Kasumi-1 (cell line): ENCODE measurements around the gene RASAL2.
"Not testable (repeated sequence)": the region's sequence is repeated elsewhere in the genome, so short reads cannot be mapped to it uniquely, and the experiment has no call there.

Experiments
- DNase-seq, 2 experiments: peaks; one replicate each; lab custom pipeline; 2025; lab: John Stamatoyannopoulos, UW

RASAL2 gene

DNA sequence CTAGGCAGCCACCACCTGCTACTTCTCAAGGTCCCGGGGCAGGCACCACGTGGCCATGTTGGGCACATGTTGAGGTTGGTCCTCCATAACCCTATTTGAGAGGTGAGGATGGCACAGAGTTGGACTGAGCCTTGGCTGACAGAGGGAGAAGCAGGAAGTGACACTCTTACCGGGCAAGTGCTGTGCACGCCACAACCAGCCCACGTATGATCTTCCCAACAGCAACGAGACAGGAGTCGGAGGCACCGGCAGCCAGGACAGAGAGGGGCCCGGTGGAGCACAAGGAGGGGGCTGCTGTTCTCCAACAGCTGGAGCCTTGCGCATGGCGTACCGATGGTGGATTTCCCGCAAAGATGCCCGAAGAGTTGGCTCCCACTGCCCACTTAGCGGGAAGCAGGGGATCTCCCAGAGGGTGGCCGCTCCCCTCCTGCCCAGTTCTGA lies 399.4 kb downstream of the RASAL2 start:
- DNase-seq = no peak

DNA sequence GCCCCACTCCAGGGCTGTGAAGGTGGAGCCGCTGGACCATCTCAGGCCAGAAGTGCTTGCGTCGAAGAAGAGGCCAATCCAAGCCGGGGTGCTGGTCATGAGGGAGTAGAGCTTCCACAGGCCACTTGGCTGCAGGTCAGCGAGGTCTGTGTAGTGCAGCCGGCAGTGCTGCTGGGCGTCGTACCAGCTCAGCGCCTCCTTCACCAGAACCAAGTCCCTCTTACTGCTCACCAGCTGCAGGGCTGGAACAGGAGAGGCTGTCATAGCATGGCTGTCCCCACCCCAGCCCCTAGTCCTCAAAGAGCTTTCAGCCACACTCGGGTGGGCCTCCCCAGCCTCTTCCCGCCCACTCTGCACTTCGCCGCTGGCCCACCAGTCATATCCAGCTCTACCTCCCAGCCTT lies 400.7 kb downstream of the RASAL2 start:
- DNase-seq = no peak

DNA sequence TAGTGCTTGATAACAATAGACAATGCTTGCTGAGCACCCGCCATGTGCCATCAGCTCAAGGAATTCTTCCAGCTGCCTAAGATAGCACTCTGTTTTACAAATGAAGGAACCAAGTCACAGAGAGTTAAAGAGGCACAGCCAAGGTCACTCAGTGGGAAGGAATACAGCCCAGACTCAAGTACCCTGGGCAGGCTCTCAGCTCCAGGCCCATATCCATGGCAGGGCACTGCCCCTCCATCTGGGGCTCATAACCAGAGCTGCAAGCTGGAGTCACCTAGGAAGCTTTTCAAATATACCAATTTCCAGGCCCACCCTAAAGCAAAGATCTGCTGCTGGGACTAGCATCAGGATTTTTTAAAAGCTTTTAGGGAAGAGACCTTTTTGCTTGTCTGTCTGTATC lies 401.3 kb downstream of the RASAL2 start:
- no peak for DNase-seq

DNA sequence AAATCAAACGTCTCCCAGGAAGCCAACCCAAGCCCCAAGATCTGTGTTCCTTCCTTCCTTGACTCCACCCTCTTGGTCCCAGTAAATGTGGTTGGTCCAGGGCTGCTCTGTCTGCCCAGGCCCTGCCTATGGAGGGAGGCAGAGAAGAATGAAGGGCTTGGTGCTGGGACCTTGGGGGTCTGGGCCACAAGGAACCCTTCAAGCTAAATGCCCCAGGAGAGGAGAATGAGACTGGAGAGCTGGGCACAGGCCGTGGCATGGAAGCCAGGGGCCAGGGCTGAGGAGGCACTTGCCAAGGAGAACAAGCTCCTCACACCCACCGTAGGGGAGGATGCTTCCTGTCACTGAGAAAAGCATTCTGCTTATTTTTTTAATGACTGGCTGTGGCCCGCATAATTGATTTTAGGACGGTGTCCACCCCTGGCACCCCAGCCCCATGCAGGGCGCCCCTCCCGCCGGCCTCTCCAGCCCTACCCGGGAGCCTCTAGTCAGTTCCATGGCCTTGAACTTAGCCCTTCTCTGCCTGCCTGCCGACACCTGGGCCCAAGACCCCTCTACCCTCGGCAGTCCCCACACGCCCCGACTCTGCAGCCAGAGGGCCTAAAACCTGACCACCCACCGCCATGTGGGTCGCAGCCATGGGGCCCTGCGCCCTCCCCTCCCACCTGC lies 402.0 kb downstream of the RASAL2 start:
- no peak for DNase-seq

DNA sequence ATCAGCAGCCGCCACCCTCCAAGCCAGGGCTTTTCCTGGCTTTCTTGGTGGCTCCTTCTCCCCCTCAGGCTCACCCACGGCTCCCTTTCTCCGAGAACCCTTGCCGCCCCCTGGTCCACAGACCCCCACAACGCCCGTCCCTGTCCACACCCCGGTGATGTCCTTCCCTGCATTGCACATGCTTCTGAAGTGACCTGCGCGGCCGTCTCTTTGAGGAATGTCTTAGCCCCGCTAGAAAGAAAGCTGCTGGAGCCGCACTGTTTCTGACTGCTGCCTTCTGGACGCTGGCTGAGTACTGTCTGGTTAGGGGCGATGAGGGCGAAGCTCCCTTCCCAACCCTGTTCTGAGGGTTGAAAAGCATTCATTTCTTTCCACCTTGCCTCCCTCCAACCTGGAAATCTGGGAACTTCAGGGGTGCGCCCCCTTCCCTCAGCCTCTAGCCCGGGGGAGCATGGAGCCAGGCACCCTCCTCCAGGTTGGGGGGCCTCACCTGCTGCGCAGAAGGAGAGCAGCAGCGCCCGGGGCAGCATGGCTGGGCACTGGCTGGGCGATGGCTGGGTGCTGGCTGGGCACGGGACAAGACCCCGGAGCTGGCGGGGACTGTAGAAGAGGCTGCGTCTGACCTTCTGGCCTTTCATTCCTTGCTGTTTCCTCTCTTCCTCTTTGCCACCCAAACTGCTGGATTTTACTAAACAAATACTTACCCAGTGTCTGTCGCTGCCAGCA lies 402.7 kb downstream of the RASAL2 start, which contains the start of gene CLEC20A:
Gene CLEC20A, minus strand, starts transcription at position 555 of the 726 bp plus-strand sequence. Its CDS starts 25 bp downstream, at position 530.
- DNase-seq = no peak

DNA sequence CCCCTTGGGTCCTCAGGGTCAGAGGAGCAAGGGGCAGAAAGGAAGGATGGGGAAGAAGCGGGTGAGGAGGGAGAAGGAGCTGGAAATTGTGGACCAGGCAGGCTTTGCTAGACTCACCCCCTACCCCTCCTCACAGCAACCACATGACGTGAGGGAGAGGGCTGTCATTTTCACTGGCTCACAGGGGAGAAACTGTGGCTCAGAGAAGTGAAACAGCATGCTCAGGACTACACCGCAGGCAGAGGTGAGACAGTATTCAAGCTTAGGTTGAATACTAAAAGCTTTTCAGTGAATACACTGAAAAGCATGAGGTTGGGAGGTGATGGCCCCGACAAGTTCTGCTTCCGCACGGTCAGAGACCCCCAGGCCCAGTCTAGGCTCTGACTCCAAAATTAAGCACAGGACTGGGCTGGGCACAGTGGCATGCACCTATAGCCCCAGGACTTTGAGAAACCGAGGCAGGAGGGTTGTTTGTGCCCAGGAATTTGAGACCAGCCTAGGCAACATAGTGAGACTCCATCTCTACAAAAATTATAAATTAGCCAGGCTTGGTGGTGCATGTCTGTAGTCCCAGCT lies 404.1 kb downstream of the RASAL2 start:
- DNase-seq = no peak

DNA sequence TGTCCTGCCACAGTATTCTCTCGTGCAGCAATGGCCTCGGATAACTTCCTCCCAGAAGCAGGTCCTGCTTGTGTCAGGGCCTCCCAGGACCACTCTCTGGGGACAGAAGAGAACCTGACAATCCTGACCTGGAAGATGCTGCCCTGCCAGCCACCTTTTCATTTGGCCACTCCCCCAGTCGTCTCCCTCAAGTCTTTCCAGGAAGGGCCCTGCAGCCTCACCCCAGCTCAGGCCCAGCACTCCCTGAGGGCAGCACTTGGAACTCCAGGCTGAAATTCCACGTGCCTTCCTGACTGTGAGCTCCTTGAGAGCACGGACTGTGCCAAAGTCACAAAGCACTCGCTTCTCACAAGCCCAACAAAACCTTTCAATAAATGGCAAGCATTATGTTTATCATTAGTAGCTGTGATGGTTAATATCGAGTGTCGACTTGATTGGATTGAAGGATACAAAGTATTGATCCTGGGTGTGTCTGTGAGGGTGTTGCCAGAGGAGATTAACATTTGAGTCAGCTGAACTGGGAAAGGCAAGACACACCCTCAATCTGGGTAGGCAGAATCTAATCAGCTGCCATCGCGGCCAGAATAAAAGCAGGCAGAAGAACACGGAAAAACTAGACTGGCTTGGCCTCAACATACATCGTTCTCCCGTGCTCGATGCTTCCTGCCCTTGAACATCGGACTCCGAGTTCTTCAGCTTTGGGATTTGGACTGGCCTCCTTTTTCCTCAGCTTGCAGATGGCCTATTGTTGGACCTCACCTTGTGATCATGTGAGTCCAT lies 405.2 kb downstream of the RASAL2 start:
- no peak for DNase-seq

DNA sequence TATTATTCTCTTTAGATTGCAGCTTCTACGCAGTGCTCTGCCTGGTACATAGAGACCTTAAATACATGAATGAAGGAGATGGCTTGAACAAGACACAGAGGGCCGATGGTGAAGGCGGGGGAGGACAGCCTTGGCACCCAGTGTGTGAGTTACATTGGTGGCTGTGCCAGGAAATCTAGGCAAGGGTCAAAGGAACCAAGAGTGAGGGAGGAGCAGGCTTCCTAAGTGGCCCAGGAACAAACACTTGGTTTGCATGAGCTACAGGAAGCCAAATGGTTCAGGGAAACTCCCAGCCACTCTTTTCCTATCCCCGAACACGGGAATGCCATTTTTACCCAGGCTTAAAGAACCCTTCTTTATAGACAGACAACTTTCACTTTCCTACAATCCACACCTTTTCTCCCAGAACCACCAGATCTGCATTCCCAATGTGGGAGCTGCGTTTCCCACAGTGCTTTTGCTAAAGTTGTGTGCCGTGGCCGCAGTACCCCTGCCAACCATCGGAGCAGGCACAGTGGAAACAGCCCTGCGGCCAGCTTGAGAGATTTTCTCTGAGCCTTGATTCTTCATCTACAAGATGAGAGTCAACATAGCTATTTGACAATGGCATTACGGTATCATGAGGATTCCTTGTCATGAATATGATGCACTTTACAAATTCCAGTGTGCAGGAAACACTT lies 406.3 kb downstream of the RASAL2 start:
- DNase-seq = no peak

DNA sequence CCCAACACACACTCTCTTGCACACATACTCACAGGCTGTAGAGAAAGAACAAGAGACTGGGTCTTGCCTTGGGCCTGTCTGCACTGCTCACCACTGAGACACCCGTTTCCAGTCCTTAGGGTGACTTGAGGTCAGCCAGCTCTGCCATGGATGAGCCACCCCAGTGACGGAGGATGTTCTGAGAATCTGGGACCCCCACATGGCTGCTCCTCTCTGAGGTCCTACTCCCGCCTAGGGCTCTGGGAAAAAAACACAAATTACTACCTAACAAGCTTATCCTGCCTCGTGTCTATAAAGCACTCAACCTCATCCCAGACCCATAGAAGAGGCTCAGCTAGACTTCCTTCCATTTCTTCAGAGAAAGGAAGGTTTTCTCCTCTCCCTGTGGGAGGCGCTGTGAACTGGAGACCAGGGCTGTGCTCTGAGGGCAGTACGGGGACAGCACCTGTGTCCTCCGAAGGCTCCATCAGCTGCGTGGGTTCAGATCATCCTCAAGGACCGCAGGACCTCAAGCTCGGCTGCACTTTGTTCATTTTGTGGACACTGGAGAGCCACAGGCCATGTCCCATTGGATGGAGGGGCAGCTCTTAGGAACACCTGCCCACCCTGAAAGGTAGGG lies 407.1 kb downstream of the RASAL2 start:
- no peak for DNase-seq

DNA sequence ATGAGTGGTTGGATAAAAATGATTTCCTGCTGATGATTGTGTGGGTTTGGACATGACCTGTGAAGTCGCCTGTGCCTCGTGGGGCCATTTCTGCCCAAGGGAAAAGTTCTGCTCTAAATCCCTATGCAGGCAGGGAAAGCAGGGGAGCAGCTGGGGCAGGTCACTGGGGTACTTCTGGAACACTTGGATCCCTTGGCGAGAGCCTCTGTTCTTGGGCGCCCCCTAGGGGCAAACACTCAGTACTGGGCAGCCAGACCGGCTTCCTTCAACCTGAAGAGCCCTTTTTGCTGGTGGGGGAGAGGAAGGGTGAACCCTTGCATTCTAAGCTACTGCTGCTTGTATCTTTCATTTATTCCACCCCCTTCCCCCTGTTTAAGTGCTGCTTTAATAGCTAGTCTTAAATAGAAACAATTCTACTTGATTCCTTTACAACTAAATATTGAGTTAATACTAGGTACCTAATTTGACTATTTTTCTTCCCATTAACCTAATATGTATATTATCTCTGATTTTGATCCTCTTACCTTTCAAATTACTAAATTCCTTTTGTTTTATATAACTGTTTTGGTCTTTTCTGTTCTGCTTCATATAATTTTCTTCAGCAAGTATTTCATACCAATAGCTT lies 407.9 kb downstream of the RASAL2 start:
- peak; percentile 47 to 75 for DNase-seq

DNA sequence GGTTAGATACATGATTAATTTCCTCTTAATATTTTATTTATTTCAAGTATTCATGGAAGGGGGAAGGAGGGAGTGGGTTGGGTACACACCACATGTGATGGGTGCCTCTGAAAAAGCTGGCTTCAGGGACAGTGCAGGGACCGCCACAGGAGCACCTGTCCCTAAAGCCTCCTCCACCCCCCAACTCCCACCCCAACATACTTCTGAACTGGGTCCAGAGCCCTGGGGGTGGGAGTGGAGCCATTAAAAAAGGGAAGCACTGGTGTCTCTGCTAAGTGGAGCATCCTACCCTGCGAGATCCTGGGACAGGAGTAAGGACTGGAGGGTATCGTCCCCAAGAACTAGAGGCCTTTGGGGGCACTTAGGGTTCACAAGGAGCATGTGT lies 408.4 kb downstream of the RASAL2 start:
- DNase-seq = no peak

DNA sequence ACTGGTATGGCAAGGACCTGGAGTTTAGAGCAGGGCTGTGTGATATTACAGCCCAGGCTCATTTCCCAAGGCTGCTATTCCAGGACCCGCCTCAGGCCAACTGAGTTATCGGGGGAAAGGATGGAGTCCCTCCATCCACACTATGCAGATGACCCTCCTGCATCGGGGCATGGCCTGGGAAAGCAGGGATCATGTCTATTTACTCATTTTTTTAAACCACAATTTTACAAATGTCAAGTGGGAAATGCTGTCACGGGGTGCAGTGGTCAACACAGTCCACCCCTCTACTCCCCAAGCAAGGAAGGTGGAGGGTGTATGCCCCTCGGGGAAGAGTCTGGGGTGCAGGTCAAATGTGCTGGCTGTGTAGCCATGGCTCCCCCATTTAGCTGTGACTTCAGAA lies 409.0 kb downstream of the RASAL2 start:
- DNase-seq = no peak

DNA sequence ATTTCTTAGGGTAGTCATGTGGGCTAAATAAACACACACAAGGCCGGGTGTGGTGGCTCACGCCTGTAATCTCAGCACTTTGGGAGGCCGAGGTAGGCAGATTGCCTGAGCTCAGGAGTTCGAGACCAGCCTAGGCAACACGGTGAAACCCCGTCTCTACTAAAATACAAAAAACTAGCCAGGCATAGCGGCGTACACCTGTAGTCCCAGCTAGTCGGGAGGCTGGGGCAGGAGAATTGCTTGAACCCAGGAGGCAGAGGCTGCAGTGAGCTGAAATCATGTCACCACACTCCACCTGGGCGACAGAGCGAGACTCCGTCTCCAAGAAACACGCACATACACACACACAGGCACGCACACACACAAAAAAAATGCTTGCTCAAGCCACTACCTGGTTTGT lies 409.4 kb downstream of the RASAL2 start:
- not testable (repeated sequence) for DNase-seq

DNA sequence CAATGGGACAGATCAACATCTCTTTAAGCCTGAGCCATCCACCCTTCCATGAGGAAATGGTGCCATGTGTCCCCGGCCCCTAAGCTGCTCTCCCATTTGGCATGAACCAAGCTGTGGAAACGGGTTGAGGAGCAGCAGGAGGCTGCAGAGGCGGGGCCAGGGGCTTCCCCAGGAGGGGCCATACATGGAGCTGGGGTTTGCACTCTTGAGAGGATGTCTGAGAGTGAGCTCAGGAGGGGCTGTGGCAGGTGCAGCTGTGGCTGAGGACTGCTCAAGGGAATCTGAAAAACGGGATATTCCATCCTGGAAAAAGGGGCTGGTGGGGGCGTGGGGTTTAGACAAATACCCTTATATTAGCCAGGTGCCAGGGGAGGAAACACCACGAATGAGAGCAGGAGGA lies 409.9 kb downstream of the RASAL2 start:
- no peak for DNase-seq

DNA sequence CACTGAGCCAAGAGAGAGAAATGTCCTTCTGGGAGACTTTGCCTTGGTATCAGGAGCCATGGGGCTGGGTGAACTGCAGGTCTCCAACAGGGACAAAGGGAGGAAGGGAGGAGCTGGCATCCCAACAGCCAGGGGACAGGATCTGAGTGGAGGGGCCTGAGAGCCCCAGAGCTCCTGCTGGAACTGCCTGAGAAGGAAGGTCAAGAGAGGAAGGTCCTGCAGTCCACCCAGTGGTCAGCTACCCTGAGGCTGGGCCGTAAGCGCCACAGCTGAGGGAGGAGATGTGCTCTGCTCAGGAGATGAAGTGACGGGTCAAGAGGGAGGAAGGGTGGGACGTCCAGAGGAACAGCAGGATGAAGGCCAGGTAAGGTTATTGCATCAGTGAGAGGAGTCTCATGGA lies 410.4 kb downstream of the RASAL2 start:
- DNase-seq = no peak

DNA sequence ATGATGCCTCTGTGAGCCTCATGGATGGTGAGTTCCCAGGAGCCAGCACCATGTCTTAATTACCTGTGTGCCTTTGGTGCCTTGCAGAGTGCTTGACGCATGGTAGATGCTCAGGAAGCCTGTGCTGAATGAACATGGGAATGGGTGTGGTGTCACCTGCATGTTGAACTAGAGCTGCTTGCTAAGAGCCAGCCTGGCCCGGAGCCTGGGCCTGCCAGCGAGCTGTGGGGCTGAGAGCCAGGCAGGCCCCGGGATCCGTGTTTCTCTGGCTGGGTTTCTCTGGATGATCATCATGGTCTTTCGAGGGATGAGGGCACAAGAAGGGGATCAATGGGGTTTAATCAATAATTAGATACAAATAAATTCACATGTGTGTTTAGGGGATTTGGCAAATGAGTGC lies 412.3 kb downstream of the RASAL2 start:
- no peak for DNase-seq

DNA sequence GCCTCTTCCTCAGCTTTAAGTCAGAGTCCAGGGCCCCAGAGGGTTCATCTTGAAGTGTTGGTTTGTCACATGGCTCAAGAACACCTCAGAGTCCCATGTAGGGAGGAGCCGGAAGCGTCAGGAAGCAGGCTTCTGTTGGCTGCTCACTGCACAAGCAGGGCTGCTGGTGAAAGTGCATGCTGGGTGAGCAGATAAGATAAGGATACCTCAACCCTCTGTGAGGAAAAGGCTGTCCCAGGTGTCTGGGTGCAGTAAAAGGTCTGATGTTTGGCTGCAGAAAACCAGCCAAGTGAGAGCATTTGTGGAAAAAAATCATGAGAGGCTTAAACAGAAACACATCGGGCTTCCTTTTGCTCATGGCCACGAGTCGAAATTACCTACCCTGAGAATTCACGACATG lies 412.8 kb downstream of the RASAL2 start:
- DNase-seq = no peak

DNA sequence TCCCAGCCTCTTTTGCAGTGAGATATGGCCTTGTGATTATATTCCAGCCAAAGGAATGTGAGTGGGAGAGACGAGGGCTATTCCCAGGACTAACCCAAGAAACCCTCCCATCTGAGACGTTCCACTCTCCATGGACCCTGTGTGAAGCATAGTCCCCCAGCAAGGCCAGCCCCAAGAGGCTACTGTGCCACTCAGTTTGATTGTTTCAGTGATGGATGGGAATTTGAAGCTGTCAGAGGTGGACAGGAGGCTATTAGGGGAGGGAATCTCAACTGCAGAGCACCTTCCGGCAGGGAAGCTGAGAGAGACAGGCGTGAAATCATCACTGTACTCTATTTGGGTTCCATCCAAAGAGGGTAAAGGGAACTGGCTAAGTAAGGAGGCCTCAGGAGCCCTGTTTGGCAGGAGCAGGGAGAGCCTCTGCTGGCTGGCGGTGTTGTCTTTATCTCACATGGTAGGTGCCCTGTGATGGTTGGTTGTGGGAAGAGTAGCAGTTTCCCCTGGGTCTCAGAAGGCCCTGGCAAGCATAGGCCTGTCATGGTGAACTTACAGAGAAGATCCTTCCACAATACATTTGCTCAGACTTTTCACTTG lies 415.6 kb downstream of the RASAL2 start:
- DNase-seq = no peak

DNA sequence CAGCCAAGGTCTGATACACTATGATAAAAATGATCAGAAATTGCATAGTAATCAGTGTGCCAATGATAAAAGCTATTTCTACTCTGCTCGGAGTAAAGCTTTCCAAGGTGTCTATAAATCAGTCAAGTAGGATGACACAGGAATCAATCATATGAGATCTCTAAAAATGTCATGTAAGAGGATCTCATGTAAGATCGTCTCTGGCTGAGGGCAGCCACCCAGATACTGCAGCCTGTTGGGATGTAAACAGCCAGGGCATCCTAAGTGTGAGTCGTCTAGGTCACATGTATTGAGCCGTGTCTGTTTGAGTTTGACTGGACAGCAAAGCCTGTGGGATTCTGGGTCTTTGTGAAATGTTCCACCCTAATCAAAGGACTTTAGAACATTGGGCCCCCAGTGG lies 416.3 kb downstream of the RASAL2 start:
- no peak for DNase-seq

DNA sequence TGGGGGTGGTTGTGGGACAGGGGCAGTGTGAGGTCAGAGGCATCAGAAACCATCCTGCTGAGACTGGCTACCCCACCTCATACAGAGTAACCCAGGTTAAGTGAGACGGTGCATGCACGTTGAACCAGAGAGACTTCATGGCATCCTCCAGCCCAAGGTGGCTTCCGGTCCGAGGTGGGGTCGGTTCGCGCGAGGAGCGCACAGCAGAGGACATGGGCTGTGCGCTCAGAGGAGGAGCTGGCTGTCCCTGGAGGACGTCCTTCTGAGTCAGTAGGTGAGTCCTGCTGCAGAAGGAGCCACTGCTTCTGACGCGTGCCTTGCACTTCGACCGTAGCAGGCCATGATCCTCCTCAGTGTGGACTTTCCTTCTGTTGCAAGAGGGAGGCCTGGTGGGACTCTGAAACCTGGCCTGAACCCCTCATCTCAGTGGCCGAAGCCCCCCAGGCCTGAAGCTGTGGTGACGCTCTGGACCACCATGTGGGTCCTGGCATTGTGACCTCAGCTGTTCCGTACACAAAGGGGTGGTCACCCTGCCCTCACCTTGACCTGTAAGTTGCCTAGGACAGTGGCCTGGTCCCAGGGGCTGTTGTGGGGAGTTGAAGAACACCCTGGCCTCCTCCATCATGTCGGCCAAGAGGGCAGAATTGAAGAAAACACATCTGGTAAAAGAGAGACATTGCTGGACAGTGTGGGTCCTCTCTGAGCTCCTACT lies 418.8 kb downstream of the RASAL2 start, which contains the start of gene TEX35:
Gene TEX35, plus strand, starts transcription at position 544 of the 712 bp plus-strand sequence. Its CDS starts 80 bp downstream, at position 624.
- no peak for DNase-seq
